Measurements from ENCODE around the gene PDRG1. TPM values are rescaled to one million over a fixed set of nuclear protein-coding genes. Genes with fewer than 3 reads are reported as not detected.
"Not testable (repeated sequence)": the region's sequence is repeated elsewhere in the genome, so short reads cannot be mapped to it uniquely, and the experiment has no call there.

PDRG1 gene
- total RNA-seq, 1 experiment from 2014 or later: 48.2 TPM

- POLR2A ChIA-PET: interaction anchor here (0.6 kb wide), 1 partner anchor 15 kb away, joined by 3 read pairs; no protein-coding TSS in a partner anchor
- CTCF ChIA-PET: no interaction called here
Measured at GRCh38 chr20:31922588-31922987, 29.3 kb downstream of the PDRG1 start.

GRCh38 chr20:31922181-31922580 lies 29.7 kb downstream of the PDRG1 start:
- in situ Hi-C loops (cut with HindIII; ENCODE audit: low pct_unique_long_range_greater_than_20kb, low sequenced_read_pairs) (no loop called here), intact Hi-C loops (cut with micrococcal nuclease; ENCODE audit: unreplicated experiment) (no loop called here)
- no TSS peak for BruUV-seq (replicated peaks)
- Histone ChIP-seq H3K27ac (ENCODE audit: low read length) (no peak overlapping the region), H3K4me1 (ENCODE audit: control insufficient read depth, insufficient read depth, low read length) (peaks cover 7% of the 10 kb centered on the region), H3K36me3 (ENCODE audit: control insufficient read depth, insufficient read depth, low read length) (no peaks in the 10 kb centered on the region), H3K4me3 (ENCODE audit: low read depth in 2 of 2, low read length in 2 of 2) (no peak overlapping the region), H3K9me3 (ENCODE audit: control insufficient read depth, insufficient read depth, low read depth, low read length) (no peaks in the 10 kb centered on the region), H3K27me3 (ENCODE audit: control insufficient read depth, insufficient read depth, low read length) (no peaks in the 10 kb centered on the region; the same call in 1 of the 2 replicates)
- ATAC-seq: no peak
- ChIA-PET POLR2A (no interaction called here), CTCF (no interaction called here)
- TF ChIP-seq TCF7L2 (IDR thresholded peaks at IDR 0.05; ENCODE audit: low read depth, low read length) (no peak), SIN3A (IDR thresholded peaks at IDR 0.05; ENCODE audit: borderline replicate concordance, insufficient read depth, low read depth, low read length) (no peak), REST (IDR thresholded peaks at IDR 0.05; ENCODE audit: insufficient read depth in 1 of 2, low read depth in 2 of 2, low read length in 1 of 2) (no peak), POLR2AphosphoS5 (IDR thresholded peaks at IDR 0.05; ENCODE audit: low read depth, low read length) (no peak), CTCF (IDR thresholded peaks at IDR 0.05) (no peak)
- DNase-seq (ENCODE audit: low read depth, low spot score): no peak

More at GRCh38 chr20:31922588-31922987, 29.3 kb downstream of the PDRG1 start:
- intact Hi-C loops (cut with micrococcal nuclease; ENCODE audit: unreplicated experiment) (no loop called here), in situ Hi-C loops (cut with HindIII; ENCODE audit: low pct_unique_long_range_greater_than_20kb, low sequenced_read_pairs) (no loop called here)
- Histone ChIP-seq H3K4me1 (ENCODE audit: control insufficient read depth, insufficient read depth, low read length) (peaks cover 7% of the 10 kb centered on the region), H3K4me3 (ENCODE audit: low read depth in 2 of 2, low read length in 2 of 2) (no peak overlapping the region), H3K27me3 (ENCODE audit: control insufficient read depth, insufficient read depth, low read length) (no peaks in the 10 kb centered on the region; the same call in 1 of the 2 replicates), H3K9me3 (ENCODE audit: control insufficient read depth, insufficient read depth, low read depth, low read length) (no peaks in the 10 kb centered on the region), H3K36me3 (ENCODE audit: control insufficient read depth, insufficient read depth, low read length) (no peaks in the 10 kb centered on the region), H3K27ac (ENCODE audit: low read length) (no peak overlapping the region)
- ATAC-seq (no peak), DNase-seq (ENCODE audit: low read depth, low spot score) (no peak)
- TF ChIP-seq TCF7L2 (IDR thresholded peaks at IDR 0.05; ENCODE audit: low read depth, low read length) (no peak), REST (IDR thresholded peaks at IDR 0.05; ENCODE audit: insufficient read depth in 1 of 2, low read depth in 2 of 2, low read length in 1 of 2) (no peak), CTCF (IDR thresholded peaks at IDR 0.05) (no peak), POLR2AphosphoS5 (IDR thresholded peaks at IDR 0.05; ENCODE audit: low read depth, low read length) (no peak), SIN3A (IDR thresholded peaks at IDR 0.05; ENCODE audit: borderline replicate concordance, insufficient read depth, low read depth, low read length) (no peak)
- no TSS peak for BruUV-seq (replicated peaks)

GRCh38 chr20:31921480-31921879 lies 30.4 kb downstream of the PDRG1 start:
- BruUV-seq (replicated peaks); in situ Hi-C loops (cut with HindIII; ENCODE audit: low pct_unique_long_range_greater_than_20kb, low sequenced_read_pairs); H3K4me1 ChIP-seq (ENCODE audit: control insufficient read depth, insufficient read depth, low read length); ATAC-seq; H3K36me3 ChIP-seq (ENCODE audit: control insufficient read depth, insufficient read depth, low read length); H3K27me3 ChIP-seq (ENCODE audit: control insufficient read depth, insufficient read depth, low read length); H3K27ac ChIP-seq (ENCODE audit: low read length); intact Hi-C loops (cut with micrococcal nuclease; ENCODE audit: unreplicated experiment); H3K4me3 ChIP-seq (ENCODE audit: low read depth in 2 of 2, low read length in 2 of 2); CTCF ChIA-PET; H3K9me3 ChIP-seq (ENCODE audit: control insufficient read depth, insufficient read depth, low read depth, low read length); DNase-seq (ENCODE audit: low read depth, low spot score): not testable (repeated sequence)
- POLR2A ChIA-PET: interaction anchor here (0.6 kb wide), 1 partner anchor 88 kb away, joined by 8 read pairs; no protein-coding TSS in a partner anchor
